ENCODE measurements around the gene GRB2.
"Not testable (repeated sequence)": the region's sequence is repeated elsewhere in the genome, so short reads cannot be mapped to it uniquely, and the experiment has no call there.

The GRB2 gene

DNA sequence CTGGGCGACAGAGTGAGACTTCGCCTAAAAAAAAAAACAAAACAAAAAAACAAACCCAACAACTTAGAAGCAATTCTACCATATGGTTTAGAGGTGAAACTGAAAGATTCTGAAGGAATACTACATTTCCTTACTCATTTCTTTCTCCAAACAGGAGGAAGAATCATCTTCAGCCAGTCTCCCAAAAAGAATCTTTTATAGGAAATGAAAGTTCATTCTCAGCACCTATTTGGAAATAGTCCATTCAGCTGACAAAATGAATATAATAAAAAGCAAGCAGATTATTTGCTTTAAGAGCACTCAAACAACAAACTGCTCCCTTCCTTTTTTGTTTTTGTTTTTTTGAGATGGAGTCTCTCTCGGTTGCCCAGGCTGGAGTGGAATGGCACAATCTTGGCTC, 17.7 kb downstream of the GRB2 start:
- DNase-seq (ENCODE audit: low read depth, low spot score) = no peak

DNA sequence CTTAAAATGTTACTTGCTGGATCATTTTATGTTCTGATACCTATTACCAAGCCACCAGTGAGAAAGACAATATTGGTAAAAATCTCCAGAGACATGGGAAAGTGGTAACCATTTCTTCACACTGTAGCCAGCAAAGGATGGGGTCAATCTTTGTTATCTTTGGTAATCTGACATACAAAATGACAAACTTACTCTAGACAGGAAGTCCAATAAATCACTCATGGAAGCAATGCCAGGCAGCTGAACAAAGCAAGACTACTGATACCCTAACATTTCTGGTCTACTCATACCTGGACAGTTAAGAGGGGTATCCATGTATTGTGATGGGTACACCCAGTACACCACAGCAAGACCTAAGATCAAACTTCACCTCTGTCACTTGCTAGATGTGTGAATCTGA, 19.0 kb downstream of the GRB2 start:
- DNase-seq (ENCODE audit: low read depth, low spot score) = no peak

DNA sequence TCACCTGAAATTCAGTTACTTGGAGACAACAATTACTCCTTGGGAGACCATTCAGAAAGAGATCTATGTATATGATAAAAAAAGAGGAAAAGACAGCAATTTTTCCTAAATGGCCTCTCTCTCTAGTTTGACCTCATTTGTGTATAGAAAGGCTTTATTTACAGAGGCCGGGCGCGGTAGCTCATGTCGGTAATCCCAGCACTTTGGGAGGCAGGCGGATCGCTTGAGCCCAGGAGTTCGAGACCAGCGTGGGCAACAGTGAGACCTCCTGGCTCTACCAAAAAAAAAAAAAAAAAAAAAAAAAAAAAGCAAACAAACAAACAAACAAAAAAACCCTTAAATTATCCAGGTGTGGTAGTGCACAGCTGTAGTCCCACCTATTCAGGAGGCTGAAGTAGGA, 20.7 kb downstream of the GRB2 start:
- DNase-seq (ENCODE audit: low read depth, low spot score) = no peak

DNA sequence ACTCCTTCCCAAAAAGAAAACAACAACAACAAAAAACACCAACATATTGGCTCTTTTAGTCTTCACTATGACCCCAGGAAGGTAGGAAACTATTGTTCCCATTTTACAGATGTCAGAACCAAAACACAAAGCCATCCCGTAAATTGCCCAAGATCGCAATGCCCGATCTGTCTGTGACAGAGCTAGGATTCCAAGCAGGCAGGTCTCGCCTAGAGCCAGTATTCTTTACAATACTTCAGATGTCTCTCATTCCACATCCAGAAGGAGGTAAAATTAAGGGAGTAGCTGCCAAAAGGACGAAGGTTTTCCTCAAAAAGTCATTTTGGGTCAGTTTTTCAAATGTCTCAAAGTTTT, 21.7 kb downstream of the GRB2 start:
- no peak for DNase-seq (ENCODE audit: low read depth, low spot score)

DNA sequence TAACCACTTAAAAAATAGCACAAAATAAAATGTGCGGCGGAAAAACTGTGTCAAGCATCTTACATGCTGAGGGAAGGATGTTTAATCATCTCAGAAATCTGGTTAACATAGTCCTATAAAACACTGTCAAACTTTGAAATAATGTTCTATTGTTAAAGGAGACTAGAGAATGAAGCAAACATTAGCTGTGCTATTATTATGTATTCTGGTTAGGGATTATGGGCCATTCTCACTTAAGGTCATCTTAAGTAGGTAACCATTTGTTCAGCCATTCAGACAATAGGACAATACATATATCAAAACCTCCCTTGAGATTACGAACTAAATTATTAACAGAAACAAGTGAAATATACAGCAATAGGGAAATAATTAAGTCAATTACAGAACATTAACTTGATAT, 24.7 kb downstream of the GRB2 start:
- no peak for DNase-seq (ENCODE audit: low read depth, low spot score)

DNA sequence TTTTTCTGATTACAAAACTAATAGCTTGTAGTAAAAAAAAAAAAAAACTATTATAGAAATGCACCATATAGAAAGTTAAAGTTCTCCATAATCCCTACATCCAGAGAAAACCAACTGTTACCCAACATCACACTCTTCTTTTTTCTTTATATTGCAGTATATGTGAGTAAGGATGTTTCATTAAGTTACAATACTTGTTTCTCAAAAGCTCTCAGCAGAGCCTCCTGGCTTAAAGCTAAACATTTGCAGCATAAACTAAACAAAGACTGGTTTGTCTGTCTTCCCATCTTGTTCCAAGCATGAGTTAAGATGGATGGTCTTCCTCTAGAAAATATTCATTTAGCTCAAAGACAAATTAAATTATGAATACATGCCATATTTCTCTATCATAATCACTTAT, 25.2 kb downstream of the GRB2 start:
- no peak for DNase-seq (ENCODE audit: low read depth, low spot score)

DNA sequence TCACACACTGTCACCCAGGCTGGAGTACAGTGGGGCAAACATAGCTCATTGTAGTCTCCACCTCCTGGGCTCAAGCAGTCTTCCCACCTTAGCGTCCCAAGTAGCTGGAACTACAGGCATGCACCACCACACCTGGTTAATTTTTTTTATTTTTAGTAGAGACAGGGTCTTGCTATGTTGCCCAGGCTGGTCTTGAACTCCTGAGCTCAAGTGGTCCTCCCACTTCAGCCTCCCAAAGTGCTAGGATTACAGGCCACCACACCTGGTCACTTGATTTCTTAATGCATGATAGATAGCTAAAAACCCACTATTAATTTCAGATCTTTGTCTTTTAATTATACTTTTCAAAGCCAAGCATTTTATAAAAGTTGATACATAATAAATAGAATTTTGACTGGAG, 26.1 kb downstream of the GRB2 start:
- DNase-seq (ENCODE audit: low read depth, low spot score) = not testable (repeated sequence)

DNA sequence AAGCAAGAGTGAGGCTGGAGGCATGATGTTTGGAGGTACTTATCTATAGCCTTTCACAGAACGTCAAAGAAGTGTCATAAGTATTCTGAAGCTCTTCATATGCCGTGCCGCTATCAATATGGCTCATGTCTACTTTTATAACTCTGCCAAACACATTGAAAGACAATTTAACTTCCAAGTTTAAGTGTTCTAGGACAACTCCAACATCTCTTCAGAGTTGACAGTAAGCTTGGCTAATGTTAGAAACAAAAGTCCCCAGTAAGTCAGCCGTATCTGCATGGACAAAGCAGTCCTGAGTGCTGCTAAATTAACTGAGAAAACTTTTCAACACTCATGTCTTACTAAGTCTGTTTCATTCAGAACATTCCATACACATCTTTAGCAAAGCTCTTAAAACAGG, 32.2 kb downstream of the GRB2 start:
- no peak for DNase-seq (ENCODE audit: low read depth, low spot score)

DNA sequence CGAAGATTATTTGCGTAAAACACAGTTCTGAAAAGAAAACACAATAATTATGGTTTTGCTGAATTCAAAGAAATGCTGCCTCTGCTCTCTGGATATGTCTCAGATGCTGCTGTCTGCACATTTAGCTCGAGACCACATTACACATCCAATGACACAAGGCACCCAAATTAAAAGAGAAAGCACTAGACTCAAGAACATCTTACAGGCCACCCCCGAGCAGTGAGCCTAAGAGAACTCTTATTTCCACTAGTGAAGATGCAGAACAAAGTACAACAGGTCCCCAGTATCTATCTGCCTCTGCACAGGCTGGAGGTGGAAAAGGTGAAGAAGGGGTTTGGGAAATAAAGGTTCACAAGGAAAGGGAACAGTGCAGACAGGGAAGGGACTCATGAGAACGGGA, 33.5 kb downstream of the GRB2 start:
- no peak for DNase-seq (ENCODE audit: low read depth, low spot score)

DNA sequence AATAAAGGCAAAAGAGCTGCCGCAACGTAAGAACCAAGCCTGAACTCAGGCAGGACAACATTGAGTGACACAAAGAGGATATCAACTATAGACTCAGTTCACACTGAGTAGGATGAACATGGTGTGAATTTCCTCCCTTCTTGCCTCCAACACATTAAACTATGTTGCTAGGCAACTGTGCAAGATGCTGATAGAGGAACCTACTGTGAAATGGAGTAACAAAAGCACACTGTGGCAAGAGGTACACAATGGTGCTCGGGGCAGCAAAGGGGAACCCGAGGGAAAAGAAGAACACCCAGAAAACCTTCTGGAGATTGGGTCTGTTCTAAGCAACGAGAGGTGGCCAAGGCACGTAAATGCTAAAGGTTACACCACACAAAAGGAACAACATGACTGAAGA, 34.1 kb downstream of the GRB2 start:
- DNase-seq (ENCODE audit: low read depth, low spot score) = no peak

DNA sequence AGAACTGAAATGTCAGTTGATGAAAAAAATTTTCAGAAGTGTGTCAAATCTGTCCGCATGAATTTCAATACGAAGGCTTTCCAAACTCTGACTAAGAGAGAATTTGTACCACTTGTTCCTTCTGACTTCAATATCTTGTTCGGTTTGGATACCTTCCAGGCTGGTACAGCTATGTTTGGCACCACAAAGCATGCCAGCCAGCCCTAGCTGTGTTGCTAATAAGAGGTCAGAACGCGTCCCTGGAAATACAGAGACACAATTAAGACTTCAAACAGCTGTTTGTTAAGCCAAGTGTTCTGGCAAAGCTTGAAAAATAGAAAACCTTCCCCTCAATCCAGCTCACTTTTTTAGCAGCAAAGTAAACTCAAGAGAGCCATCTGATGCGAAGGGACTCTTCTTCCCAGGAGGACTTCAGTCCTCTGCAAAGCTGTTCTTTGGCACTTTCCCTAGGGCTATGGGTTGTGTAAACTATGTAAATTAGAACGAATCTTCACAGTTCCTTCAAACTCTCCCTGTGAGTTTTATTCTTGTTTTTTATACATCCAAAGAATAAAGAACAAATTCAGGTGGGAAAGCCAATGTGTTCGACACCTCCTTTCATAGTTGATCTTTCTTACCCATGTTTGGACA, 35.1 kb downstream of the GRB2 start:
- DNase-seq (ENCODE audit: low read depth, low spot score) = no peak

DNA sequence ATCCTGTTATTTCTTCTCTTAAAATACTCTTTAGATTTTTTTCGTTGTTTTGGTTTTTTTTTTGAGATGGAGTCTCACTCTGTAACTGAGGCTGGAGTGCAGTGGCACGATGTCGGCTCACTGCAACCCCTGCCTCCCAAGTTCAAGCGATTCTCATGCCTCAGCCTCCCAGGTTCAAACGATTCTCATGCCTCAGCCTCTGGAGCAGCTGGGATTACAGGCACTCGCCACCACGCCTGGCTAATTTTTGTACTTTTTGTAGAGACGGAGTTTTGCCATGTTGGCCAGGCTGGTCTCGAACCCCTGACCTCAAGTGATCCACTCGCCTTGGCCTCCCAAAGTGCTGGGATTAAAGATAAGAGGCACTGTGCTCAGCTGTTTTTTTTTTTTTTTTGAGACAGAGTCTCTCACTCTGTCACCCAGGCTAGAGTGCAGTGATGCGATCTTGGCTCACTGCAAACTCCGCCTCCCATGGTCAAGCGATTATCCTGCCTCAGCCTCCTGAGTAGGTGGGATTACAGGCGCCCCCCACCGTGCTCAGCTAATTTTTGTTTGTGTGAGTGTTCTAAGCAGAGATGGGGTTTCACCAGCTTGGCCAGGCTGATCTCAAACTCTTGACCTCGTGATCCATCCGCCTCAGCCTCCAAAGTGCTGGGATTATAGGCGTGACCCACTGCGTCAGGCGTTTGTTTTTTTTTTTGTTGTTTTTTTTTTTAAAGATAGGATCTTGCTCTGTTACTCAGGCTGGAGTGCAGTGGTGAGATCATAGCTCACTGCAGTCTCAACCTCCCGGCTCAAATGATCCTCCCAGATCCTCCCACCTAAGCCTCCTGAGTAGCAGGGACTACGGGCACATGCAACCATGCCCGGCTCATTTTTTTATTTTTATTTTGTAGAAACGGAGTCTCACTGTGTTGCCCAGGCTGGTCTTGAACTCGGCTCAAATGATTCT, 37.4 kb downstream of the GRB2 start:
- DNase-seq (ENCODE audit: low read depth, low spot score) = not testable (repeated sequence)

DNA sequence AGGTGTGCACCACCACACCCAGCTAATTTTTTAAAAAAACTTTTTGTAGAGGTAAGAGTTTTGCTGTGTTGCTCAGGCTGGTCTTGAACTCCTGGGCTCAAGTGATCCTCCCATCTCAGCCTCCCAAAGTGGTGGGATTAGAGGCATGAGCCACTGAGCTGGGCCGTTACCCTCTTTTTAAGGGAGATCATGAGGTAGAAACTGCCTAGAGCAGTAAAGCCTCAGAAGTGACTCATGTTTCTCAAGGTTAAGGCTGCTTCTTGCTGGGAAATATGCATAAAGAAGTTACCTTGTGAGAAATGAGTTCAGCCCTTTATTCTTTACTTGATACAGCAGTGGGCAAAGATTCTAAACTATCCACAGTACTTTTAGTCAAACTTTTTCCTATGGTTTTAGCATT, 38.2 kb downstream of the GRB2 start:
- no peak for DNase-seq (ENCODE audit: low read depth, low spot score)

DNA sequence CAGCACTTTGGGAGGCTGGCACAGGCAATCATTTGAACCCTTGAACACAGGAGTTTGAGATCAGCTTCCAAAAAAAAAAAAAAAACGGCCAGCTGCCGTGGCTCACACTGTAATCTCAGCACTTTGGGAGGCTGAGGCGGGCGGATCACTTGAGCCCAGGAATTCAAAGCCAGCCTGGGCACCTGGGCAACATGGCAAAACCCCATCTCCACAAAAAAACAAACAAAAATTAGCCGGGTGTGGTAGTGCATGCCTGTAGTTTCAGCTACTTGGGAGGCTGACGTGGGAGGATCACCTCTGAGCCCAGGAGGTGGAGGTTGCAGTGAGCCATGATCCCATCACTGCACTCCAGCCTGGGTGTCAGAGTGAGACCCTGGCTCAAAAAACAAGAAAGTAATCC, 39.0 kb downstream of the GRB2 start:
- DNase-seq (ENCODE audit: low read depth, low spot score) = no peak

DNA sequence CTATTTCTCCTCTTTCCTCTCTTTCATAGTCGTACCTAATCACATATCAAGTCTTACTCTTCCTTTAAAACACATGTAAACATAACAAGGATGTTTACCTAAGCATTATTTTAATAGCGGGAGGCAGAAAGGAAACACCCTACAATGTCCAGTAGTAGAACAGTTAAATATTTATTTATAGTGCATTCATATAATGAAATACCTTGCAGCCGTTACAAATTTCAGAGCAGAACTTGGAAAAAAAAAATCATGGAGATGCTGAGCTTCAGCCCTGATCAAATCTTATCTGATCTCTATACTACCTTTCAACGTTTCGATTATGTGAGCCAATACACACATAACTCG, 39.6 kb downstream of the GRB2 start:
- no peak for DNase-seq (ENCODE audit: low read depth, low spot score)

DNA sequence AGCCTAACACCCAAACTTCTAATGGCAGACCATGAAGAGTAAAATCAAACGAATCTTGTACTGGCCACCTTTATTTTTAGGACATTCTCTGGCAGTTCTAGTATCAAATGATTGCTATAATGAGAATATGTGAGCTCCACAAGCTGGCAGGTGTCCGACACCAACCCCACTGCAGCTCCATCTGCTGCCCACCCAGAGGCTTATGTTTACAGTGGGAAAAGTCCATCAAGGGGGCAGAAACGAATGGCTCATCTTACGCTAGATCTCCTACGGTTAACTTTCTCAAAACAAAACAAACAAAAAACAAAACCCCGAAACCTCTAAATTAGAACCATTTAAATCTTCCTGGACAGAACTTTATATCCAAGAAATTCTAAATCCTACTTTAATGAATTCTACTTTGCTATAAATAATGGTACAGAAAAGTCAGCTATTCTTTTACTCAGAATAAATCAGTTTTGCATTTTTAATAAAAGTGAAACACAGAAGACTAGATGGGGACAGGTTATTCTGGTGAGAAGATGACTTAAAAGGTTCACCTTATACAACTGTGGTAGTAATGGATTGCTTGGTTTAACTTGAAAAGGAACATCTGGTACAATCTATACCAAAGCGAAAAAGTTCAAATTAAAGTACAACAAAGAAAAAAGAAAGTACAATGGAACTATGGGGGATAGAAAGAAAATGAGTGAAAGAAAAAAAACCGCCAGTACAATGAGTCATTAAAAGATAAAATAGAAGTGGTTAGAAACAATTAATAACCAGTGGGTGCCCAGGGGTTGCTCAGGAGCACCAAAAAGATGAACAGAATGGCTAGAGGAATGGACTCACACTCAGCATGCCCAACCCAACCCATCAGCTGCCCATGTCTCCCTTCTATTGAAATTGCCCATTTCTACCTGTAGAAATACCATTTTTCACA, 40.2 kb downstream of the GRB2 start:
- DNase-seq (ENCODE audit: low read depth, low spot score) = no peak

DNA sequence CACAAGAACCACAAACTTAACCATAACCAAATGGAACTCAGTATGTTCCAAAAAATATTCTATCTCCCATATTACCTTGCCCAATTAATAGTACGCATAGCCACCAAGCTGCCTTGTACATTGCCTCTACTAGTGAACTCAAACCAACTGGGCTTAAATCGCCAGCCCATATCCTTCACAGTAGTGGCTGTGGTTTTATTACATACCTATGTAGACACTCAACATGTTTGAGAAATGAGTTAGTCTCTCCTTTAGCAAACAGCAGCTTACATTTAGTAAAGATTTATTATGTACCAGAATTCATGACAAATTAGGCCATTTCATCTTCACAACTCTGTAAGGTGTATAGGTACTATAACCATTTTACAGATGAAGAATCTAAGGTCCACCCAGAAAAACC, 41.4 kb downstream of the GRB2 start:
- no peak for DNase-seq (ENCODE audit: low read depth, low spot score)

DNA sequence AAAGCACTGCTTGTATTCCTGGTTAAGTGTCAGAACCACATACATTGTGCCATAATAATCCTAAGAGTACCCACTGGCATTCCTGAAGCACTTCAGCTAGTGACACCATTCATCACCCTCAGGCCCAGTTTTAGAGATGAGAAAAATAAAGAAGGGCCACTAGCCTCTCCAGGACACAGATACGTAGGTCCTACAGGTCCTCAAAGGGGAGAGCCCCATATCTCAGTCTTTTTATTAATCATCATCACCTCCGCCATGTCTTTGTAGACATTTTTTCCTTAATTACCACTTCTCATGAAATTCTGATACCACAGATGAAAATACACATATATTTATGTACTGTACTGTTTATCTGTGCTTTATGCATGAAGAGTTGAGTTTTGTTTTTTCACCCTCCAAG, 43.5 kb downstream of the GRB2 start:
- no peak for DNase-seq (ENCODE audit: low read depth, low spot score)

DNA sequence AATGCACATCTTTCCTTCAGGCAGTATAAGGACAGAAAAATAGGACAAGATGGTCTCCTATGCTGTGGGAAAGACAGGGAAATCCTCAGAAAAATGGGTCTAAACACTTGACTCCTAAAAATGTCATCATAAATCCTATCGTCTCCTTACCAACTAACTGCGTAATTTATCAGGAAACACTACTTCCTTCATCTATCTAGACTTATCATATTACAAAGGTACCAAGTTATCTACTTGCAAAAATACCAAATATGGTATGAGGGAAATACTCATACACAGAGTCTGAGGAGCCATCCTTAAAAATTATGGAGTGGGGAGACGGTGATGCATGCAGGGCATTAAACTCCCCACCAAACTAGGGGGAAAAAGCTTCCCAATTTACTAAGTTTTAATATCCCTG, 44.1 kb downstream of the GRB2 start:
- no peak for DNase-seq (ENCODE audit: low read depth, low spot score)

DNA sequence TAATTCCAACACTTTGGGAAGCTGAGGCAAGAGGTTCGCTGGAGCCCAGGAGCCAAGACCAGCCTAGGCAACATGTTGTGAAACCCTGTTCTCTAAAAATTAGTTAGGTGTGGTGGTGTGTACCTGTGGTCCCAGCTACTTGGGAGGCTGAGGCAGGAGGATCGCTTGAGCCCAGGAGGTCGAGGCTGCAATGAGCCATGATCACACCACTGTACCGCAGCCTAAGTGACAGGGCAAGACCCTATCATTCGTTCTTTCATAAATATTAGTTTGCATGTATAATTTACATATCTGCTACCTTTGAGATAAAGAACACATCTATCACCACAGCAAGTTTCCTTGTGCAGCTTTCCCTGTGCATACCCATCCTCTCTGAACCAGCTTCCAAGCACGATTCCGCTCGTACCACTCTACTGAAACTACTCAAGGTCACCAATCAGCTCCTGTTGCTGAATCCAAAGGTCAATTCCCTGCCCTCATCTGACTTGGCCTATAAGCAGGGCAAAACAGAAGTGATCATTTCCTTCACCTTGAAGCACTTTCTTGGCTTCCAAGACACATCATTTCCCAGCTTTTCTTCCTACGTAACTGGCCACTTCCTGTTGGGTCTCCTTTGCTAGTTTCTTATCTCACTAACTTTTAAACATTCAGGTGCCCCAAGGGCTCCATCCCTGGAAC, 49.1 kb downstream of the GRB2 start:
- DNase-seq (ENCODE audit: low read depth, low spot score) = no peak

DNA sequence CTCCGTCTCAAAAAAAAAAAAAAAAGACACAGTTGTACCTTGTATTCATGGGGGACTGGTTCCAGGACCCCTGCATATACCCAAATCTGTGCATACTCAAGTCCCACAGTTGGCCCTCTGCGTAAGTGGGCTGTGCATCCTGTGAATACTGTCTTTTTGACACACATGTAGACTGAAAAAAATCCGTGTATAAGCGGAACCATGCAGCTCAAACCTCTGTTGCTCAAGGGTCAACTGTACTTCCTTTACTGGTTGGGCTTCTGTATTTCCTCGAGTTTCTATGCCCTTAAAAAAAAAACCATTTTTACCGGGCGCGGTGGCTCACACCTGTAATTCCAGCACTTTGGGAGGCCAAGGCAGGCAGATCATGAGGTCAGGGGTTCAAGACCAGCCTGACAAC, 52.3 kb downstream of the GRB2 start:
- DNase-seq (ENCODE audit: low read depth, low spot score) = no peak

DNA sequence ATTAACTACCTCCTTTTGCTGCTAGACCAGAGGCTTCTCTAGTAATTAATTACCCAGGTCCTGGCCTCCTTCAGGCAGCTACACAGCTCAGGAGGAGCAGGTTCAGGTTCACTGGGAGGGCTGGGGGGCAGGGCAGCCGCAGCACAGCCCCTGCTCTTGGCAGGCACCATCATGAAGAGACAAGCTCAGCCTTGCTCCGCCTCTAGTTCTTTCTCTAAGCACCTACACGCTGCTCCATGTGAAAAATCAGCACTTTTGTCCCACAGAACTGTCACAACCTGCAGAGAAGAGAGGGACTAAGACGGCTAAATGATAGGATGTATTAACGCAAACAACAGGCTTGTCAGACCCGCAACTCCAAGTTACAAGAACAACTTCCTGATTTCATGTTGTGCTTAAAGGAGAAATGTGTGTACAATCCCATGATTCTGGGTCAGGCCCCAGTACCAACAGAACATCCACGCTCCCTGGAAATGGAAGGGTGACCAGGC, 53.4 kb downstream of the GRB2 start:
- no peak for DNase-seq (ENCODE audit: low read depth, low spot score)

All from activated CD4-positive, CD25-positive, alpha-beta regulatory T cell treated with anti-CD3 and anti-CD28 coated beads, Interleukin-2, amount 50 U/mL, for 16 hours (primary cell).